Stimulated activated CD4-positive, alpha-beta T cell treated with anti-CD3 and anti-CD28 coated beads, Interleukin-1b, Interleukin-23, amount 100 ng/mL, for 24 hours (primary cell): ENCODE data around the gene ADAMTS4.

Experiments used
- DNase-seq, 4 experiments: peaks; one replicate each; pipeline ENCODE4 v3.0.0-alpha.2; 2020; ENCODE audit warnings: low read depth in 4 of 4, low spot score in 1 of 4

The ADAMTS4 gene

GRCh38 chr1:161158316-161159010, 40.4 kb downstream of the ADAMTS4 start:
- no peak for DNase-seq

- DNase-seq: no peak
These were observed 41.0 kb downstream of the ADAMTS4 start for GRCh38 chr1:161157867-161158266.

GRCh38 chr1:161153682-161154337, 45.0 kb downstream of the ADAMTS4 start, which contains the start of gene UFC1:
UFC1 (plus strand) TSS chr1:161153978; CDS start chr1:161153998, 20 bp downstream.
- peak in 3 of 4 experiments; percentile 54 to 62 (median 62) for DNase-seq

- DNase-seq: no peak
These were observed 45.7 kb downstream of the ADAMTS4 start for GRCh38 chr1:161153176-161153575.

- no peak for DNase-seq
These were observed 53.0 kb downstream of the ADAMTS4 start for GRCh38 chr1:161145832-161146231.

- no peak for DNase-seq
These were observed 58.0 kb downstream of the ADAMTS4 start for GRCh38 chr1:161140755-161141400.

- DNase-seq: no peak
These were observed 59.1 kb downstream of the ADAMTS4 start for GRCh38 chr1:161139766-161140165.

GRCh38 chr1:161138431-161138830, 60.4 kb downstream of the ADAMTS4 start:
- DNase-seq: no peak

- DNase-seq: no peak
These were observed 61.0 kb downstream of the ADAMTS4 start for GRCh38 chr1:161137881-161138280.
